H9 (cell line): ENCODE data around the gene OGFOD2. TPM values are rescaled to one million over a fixed set of nuclear protein-coding genes. Genes with fewer than 3 reads are reported as not detected.

Experiments used
- DNase-seq: peaks from one replicate; pipeline ENCODE4 v3.0.0-alpha.2; 2017
- H2AFZ ChIP-seq: one replicate; pipeline ENCODE4 v1.6.1; 2013; ENCODE audit warnings: mild to moderate bottlenecking, low read length, control low read depth, moderate library complexity
- H2AK5ac ChIP-seq: 2 replicates; pipeline ENCODE4 v1.6.1; 2013; ENCODE audit warnings: low read length, control low read depth, mixed read lengths; ENCODE audit not compliant: insufficient read length
- H2BK120ac ChIP-seq: one replicate; pipeline ENCODE4 v1.6.1; 2013; ENCODE audit warnings: low read depth, mild to moderate bottlenecking, low read length, control low read depth, inconsistent platforms; ENCODE audit not compliant: poor library complexity, severe bottlenecking
- H2BK12ac ChIP-seq: 2 replicates; pipeline ENCODE4 v1.6.1; 2013; ENCODE audit warnings: low read length, control low read depth, mixed read lengths, low read depth; ENCODE audit not compliant: insufficient read length
- H2BK15ac ChIP-seq: 2 replicates; pipeline ENCODE4 v1.6.1; 2013; ENCODE audit warnings: low read depth, low read length, control low read depth
- H2BK20ac ChIP-seq: one replicate; pipeline ENCODE4 v1.6.1; 2013; ENCODE audit warnings: low read depth, mild to moderate bottlenecking, low read length, control low read depth, inconsistent platforms; ENCODE audit not compliant: poor library complexity, severe bottlenecking
- H2BK5ac ChIP-seq: 2 replicates; pipeline ENCODE4 v1.6.1; 2013; ENCODE audit warnings: low read length, control low read depth, mixed read lengths; ENCODE audit not compliant: insufficient read length
- H3K14ac ChIP-seq: 2 replicates; pipeline ENCODE4 v1.6.1; 2013; ENCODE audit warnings: low read length, control low read depth; ENCODE audit not compliant: insufficient read depth
- H3K18ac ChIP-seq: 2 replicates; pipeline ENCODE4 v1.6.1; 2013; ENCODE audit warnings: low read depth, mild to moderate bottlenecking, mixed read lengths, low read length, control low read depth; ENCODE audit not compliant: insufficient read length
- H3K23ac ChIP-seq: 2 replicates; pipeline ENCODE4 v1.6.1; 2013; ENCODE audit warnings: low read length, control low read depth, mixed read lengths, low read depth; ENCODE audit not compliant: insufficient read length
- H3K23me2 ChIP-seq: 2 replicates; pipeline ENCODE4 v1.6.1; 2013; ENCODE audit warnings: low read depth, mild to moderate bottlenecking, mixed read lengths, low read length, control low read depth; ENCODE audit not compliant: insufficient read length, poor library complexity, severe bottlenecking
- H3K27ac ChIP-seq: 2 replicates; pipeline ENCODE4 v1.5.1; 2013; ENCODE audit warnings: low read length, control low read depth, mixed read lengths, low read depth; ENCODE audit not compliant: insufficient read length
- H3K27me3 ChIP-seq: 2 replicates; pipeline ENCODE4 v1.6.1; 2013; ENCODE audit warnings: low read length, control low read depth, inconsistent platforms; ENCODE audit not compliant: insufficient read depth
- H3K4ac ChIP-seq: 2 replicates; pipeline ENCODE4 v1.6.1; 2013; ENCODE audit warnings: low read depth, mild to moderate bottlenecking, control low read depth, inconsistent platforms, low read length, moderate library complexity
- H3K4me1 ChIP-seq: 2 replicates; pipeline ENCODE4 v1.6.1; 2013; ENCODE audit warnings: low read length, control low read depth, inconsistent platforms; ENCODE audit not compliant: insufficient read depth
- H3K4me2 ChIP-seq: 2 replicates; pipeline ENCODE4 v1.6.1; 2013; ENCODE audit warnings: low read length, control low read depth, mixed read lengths; ENCODE audit not compliant: insufficient read length, insufficient read depth
- H3K56ac ChIP-seq: 2 replicates; pipeline ENCODE4 v1.6.1; 2013; ENCODE audit warnings: low read depth, mild to moderate bottlenecking, mixed read lengths, low read length, control low read depth; ENCODE audit not compliant: insufficient read length
- H3K79me1 ChIP-seq: 2 replicates; pipeline ENCODE4 v1.6.1; 2013; ENCODE audit warnings: low read depth, mild to moderate bottlenecking, moderate library complexity, low read length, control low read depth, inconsistent platforms; ENCODE audit not compliant: insufficient read depth, poor library complexity, severe bottlenecking
- H3K79me2 ChIP-seq: 2 replicates; pipeline ENCODE4 v1.6.1; 2013; ENCODE audit warnings: low read length, control low read depth, inconsistent platforms; ENCODE audit not compliant: insufficient read depth
- H3K9ac ChIP-seq: 2 replicates; pipeline ENCODE4 v1.6.1; 2013; ENCODE audit warnings: low read length, control low read depth, mixed read lengths; ENCODE audit not compliant: insufficient read length; ENCODE audit errors: extremely low read depth
- H3K9me3 ChIP-seq: one replicate; pipeline ENCODE4 v1.6.1; 2013; ENCODE audit warnings: low read depth, low read length, inconsistent platforms; ENCODE audit not compliant: control insufficient read depth
- H3T11ph ChIP-seq: one replicate; pipeline ENCODE4 v1.6.1; 2013; ENCODE audit warnings: mild to moderate bottlenecking, low read length, control low read depth, inconsistent platforms
- H4K20me1 ChIP-seq: one replicate; pipeline ENCODE4 v1.6.1; 2013; ENCODE audit not compliant: control insufficient read depth, insufficient read length, insufficient read depth
- H4K5ac ChIP-seq: 2 replicates; pipeline ENCODE4 v1.6.1; 2013; ENCODE audit warnings: low read depth, mild to moderate bottlenecking, mixed read lengths, low read length, control low read depth; ENCODE audit not compliant: insufficient read length
- H4K8ac ChIP-seq: replicated peaks from 2 replicates; pipeline ENCODE4 v1.6.1; 2013; ENCODE audit warnings: low read length, control low read depth, mixed read lengths, low read depth; ENCODE audit not compliant: insufficient read length
- H4K91ac ChIP-seq: 2 replicates; pipeline ENCODE4 v1.6.1; 2013; ENCODE audit warnings: low read depth, mild to moderate bottlenecking, moderate library complexity, mixed read lengths, low read length, control low read depth; ENCODE audit not compliant: insufficient read length
- H3K27ac Mint-ChIP-seq, 3 experiments: 2 replicates in 2 of 3; 3 replicates in 1 of 3; pipeline ENCODE4 v1.8.0; 2020 to 2021; ENCODE audit warnings: mixed read lengths in 3 of 3, mild to moderate bottlenecking in 1 of 3, moderate library complexity in 1 of 3
- H3K27me3 Mint-ChIP-seq: 2 replicates; pipeline ENCODE4 v1.8.0; 2021; ENCODE audit warnings: low read depth, mild to moderate bottlenecking, moderate library complexity, mixed read lengths
- H3K36me3 Mint-ChIP-seq, 3 experiments: 2 replicates in 2 of 3; 3 replicates in 1 of 3; pipeline ENCODE4 v1.8.0; 2020 to 2021; ENCODE audit warnings: low read depth in 3 of 3, mixed read lengths in 3 of 3; ENCODE audit not compliant: insufficient read depth in 1 of 3
- H3K4me1 Mint-ChIP-seq, 2 experiments: 2 replicates each; pipeline ENCODE4 v1.8.0; 2020; ENCODE audit warnings: mixed read lengths in 2 of 2
- H3K4me3 Mint-ChIP-seq, 2 experiments: 2 replicates in 1 of 2; 3 replicates in 1 of 2; pipeline ENCODE4 v1.8.0; 2020 to 2021; ENCODE audit warnings: mild to moderate bottlenecking in 2 of 2, mixed read lengths in 2 of 2, moderate library complexity in 1 of 2
- H3K9me3 Mint-ChIP-seq, 2 experiments: 2 replicates in 1 of 2; 3 replicates in 1 of 2; pipeline ENCODE4 v1.8.0; 2020; ENCODE audit warnings: mild to moderate bottlenecking in 2 of 2, mixed read lengths in 2 of 2, moderate library complexity in 1 of 2
- CTCF ChIP-seq: fragments of 200-600 bp; sonication (generic); conservative IDR thresholded peaks from 3 replicates; pipeline ENCODE4 v1.8.0; 2021; ENCODE audit warnings: antibody characterized with exemption, mild to moderate bottlenecking
- WGBS: extraction: QIAGEN DNeasy Blood & Tissue Kit; methylation state at CpG from one replicate; pipeline ENCODE4 v1.1.7; 2013; ENCODE audit warnings: missing lambda C conversion rate, low lambda C conversion rate, mixed read lengths; ENCODE audit not compliant: insufficient read length; ENCODE audit errors: extremely low coverage; 5-methylcytosine and 5-hydroxymethylcytosine counted together
- total RNA-seq: library from RNA; stranded (reverse); gene quantifications from 2 replicates; pipeline ENCODE4 v1.2.1, GENCODE V29; 2021

OGFOD2 gene
- total RNA-seq, 1 experiment from 2014 or later, result 14.7 TPM

- DNase-seq, result no peak
- H4K20me1 ChIP-seq, result peaks cover 3% of the 10 kb centered on the region
- H3K9me3 Mint-ChIP-seq, result no peaks in the 10 kb centered on the region
- H3K4ac ChIP-seq, result no peak overlapping the region
- H2AK5ac ChIP-seq, result no peak overlapping the region
- H3K79me2 ChIP-seq, result no peaks in the 10 kb centered on the region
- no peak overlapping the region for H3K9ac ChIP-seq
- H3K56ac ChIP-seq, result no peak overlapping the region
- no peak overlapping the region for H2AFZ ChIP-seq
- no peak overlapping the region for H2BK5ac ChIP-seq
- no peak overlapping the region for H2BK20ac ChIP-seq
- no peaks in the 10 kb centered on the region for H3K9me3 ChIP-seq
- no peak overlapping the region for H2BK12ac ChIP-seq
- no peak overlapping the region for H3K18ac ChIP-seq
- peaks cover 0 to 5% of the 10 kb centered on the region in 2 experiments; a peak in 1 of 4 replicates for H3K4me1 Mint-ChIP-seq
- no peaks in the 10 kb centered on the region for H3K36me3 Mint-ChIP-seq
- H3T11ph ChIP-seq, result no peak overlapping the region
- no peak overlapping the region for H4K8ac ChIP-seq
- no CpG with 5 or more reads among the region's 9 CpGs for WGBS
- H3K27ac Mint-ChIP-seq, result no peak overlapping the region
- no peak for TF ChIP-seq CTCF
- no peaks in the 10 kb centered on the region for H3K79me1 ChIP-seq
- no peak overlapping the region for H3K27ac ChIP-seq
- no peak overlapping the region for H3K4me3 Mint-ChIP-seq
- no peak overlapping the region for H4K91ac ChIP-seq
- H2BK120ac ChIP-seq, result no peak overlapping the region
- no peaks in the 10 kb centered on the region for H3K4me1 ChIP-seq
- no peak overlapping the region for H4K5ac ChIP-seq
- no peaks in the 10 kb centered on the region for H3K23me2 ChIP-seq
- H3K14ac ChIP-seq, result no peak overlapping the region
- H3K4me2 ChIP-seq, result no peak overlapping the region
- H3K27me3 Mint-ChIP-seq, result peaks cover 52% of the 10 kb centered on the region
- H3K23ac ChIP-seq, result no peak overlapping the region
- no peaks in the 10 kb centered on the region for H3K27me3 ChIP-seq
- no peak overlapping the region for H2BK15ac ChIP-seq
Measured at GRCh38 chr12:122951406-122951805, 23.6 kb upstream of the OGFOD2 start.
